ENCODE measurements around the gene PCDH17.

Gene PCDH17

DNA sequence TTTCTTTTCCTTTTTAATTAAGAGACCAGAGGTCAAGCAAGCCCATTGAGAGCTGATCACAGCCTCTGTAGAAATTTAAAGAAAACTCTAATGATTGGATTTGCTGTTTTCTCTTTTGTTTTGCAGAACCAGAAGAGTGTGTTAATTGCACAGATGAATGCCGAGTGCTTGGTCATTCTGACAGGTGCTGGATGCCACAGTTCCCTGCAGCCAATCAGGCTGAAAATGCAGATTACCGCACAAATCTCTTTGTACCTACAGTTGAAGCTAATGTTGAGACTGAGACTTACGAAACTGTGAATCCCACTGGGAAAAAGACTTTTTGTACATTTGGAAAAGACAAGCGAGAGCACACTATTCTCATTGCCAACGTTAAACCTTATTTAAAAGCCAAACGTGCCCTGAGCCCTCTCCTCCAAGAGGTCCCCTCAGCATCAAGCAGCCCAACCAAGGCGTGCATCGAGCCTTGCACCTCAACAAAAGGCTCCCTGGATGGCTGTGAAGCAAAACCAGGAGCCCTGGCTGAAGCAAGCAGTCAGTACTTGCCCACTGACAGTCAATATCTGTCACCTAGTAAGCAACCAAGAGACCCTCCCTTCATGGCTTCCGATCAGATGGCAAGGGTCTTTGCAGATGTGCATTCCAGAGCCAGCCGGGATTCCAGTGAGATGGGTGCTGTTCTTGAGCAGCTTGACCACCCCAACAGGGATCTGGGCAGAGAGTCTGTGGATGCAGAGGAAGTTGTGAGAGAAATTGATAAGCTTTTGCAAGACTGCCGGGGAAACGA lies 93.1 kb downstream of the PCDH17 start:
- no peak overlapping the region for H3K4me3 ChIP-seq (ENCODE audit: low read depth, low read length)
- no peaks in the 10 kb centered on the region for H3K36me3 ChIP-seq (ENCODE audit: control insufficient read depth in 2 of 2, insufficient read depth in 1 of 2, low read length in 2 of 2)
- H3K4me1 ChIP-seq (ENCODE audit: control insufficient read depth, insufficient read depth, low read length): no peaks in the 10 kb centered on the region
- CTCF ChIA-PET: no interaction called here
- TF ChIP-seq ZNF561 (tag by site-specific recombination; IDR thresholded peaks at IDR 0.05; ENCODE audit: borderline replicate concordance) (no peak), ZFP37 (tag by site-specific recombination; IDR thresholded peaks at IDR 0.05) (no peak), ZNF792 (tag by site-specific recombination; IDR thresholded peaks at IDR 0.05) (no peak), ZFP69B (tag by site-specific recombination; IDR thresholded peaks at IDR 0.05) (no peak), ZNF311 (tag by site-specific recombination; IDR thresholded peaks at IDR 0.05; ENCODE audit: borderline replicate concordance) (no peak), KLF8 (tag by site-specific recombination; IDR thresholded peaks at IDR 0.05) (no peak), MYNN (tag by site-specific recombination; IDR thresholded peaks at IDR 0.05; ENCODE audit: borderline replicate concordance) (no peak), ZFP3 (tag by site-specific recombination; IDR thresholded peaks at IDR 0.05; ENCODE audit: low read depth) (no peak)
- TF ChIP-seq, protein P1, sequence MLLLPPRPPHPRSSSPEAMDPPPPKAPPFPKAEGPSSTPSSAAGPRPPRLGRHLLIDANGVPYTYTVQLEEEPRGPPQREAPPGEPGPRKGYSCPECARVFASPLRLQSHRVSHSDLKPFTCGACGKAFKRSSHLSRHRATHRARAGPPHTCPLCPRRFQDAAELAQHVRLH (tag by site-specific recombination; IDR thresholded peaks at IDR 0.05): no peak
- TF ChIP-seq, protein P2, sequence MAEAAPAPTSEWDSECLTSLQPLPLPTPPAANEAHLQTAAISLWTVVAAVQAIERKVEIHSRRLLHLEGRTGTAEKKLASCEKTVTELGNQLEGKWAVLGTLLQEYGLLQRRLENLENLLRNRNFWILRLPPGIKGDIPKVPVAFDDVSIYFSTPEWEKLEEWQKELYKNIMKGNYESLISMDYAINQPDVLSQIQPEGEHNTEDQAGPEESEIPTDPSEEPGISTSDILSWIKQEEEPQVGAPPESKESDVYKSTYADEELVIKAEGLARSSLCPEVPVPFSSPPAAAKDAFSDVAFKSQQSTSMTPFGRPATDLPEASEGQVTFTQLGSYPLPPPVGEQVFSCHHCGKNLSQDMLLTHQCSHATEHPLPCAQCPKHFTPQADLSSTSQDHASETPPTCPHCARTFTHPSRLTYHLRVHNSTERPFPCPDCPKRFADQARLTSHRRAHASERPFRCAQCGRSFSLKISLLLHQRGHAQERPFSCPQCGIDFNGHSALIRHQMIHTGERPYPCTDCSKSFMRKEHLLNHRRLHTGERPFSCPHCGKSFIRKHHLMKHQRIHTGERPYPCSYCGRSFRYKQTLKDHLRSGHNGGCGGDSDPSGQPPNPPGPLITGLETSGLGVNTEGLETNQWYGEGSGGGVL (tag by site-specific recombination; IDR thresholded peaks at IDR 0.05): no peak
- TF ChIP-seq, protein P3, sequence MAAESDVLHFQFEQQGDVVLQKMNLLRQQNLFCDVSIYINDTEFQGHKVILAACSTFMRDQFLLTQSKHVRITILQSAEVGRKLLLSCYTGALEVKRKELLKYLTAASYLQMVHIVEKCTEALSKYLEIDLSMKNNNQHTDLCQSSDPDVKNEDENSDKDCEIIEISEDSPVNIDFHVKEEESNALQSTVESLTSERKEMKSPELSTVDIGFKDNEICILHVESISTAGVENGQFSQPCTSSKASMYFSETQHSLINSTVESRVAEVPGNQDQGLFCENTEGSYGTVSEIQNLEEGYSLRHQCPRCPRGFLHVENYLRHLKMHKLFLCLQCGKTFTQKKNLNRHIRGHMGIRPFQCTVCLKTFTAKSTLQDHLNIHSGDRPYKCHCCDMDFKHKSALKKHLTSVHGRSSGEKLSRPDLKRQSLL (tag by site-specific recombination; IDR thresholded peaks at IDR 0.05): no peak
- TF ChIP-seq, protein P4, sequence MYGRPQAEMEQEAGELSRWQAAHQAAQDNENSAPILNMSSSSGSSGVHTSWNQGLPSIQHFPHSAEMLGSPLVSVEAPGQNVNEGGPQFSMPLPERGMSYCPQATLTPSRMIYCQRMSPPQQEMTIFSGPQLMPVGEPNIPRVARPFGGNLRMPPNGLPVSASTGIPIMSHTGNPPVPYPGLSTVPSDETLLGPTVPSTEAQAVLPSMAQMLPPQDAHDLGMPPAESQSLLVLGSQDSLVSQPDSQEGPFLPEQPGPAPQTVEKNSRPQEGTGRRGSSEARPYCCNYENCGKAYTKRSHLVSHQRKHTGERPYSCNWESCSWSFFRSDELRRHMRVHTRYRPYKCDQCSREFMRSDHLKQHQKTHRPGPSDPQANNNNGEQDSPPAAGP (tag by site-specific recombination; IDR thresholded peaks at IDR 0.05): no peak
- POLR2A ChIA-PET: no interaction called here
- no peak overlapping the region for H3K27ac ChIP-seq (ENCODE audit: extremely low read depth, low read depth, low read length)
- no peaks in the 10 kb centered on the region for H3K9me3 ChIP-seq (ENCODE audit: control insufficient read depth, insufficient read depth, low read depth, low read length)

DNA sequence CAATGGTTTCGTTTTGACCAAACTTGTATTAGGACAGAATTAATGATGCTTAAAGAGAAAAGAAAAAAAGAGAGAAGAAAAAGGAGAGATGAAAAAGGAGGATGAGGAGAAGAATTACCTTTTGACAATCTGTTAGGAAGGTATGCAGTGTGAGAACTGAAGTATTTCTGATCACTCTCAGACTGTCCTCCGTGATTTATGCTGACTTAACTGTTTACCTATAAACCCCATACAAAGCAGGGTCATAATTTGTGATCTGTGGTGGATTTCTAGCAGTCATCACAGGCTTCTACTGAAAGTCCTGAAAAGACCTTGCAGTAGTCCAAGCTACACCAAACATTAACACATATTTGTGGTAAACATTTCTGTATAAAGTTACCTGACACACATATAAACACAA lies 93.9 kb downstream of the PCDH17 start:
- H3K9me3 ChIP-seq (ENCODE audit: control insufficient read depth, insufficient read depth, low read depth, low read length): no peaks in the 10 kb centered on the region
- H3K36me3 ChIP-seq (ENCODE audit: control insufficient read depth in 2 of 2, insufficient read depth in 1 of 2, low read length in 2 of 2): no peaks in the 10 kb centered on the region
- TF ChIP-seq, protein P5, sequence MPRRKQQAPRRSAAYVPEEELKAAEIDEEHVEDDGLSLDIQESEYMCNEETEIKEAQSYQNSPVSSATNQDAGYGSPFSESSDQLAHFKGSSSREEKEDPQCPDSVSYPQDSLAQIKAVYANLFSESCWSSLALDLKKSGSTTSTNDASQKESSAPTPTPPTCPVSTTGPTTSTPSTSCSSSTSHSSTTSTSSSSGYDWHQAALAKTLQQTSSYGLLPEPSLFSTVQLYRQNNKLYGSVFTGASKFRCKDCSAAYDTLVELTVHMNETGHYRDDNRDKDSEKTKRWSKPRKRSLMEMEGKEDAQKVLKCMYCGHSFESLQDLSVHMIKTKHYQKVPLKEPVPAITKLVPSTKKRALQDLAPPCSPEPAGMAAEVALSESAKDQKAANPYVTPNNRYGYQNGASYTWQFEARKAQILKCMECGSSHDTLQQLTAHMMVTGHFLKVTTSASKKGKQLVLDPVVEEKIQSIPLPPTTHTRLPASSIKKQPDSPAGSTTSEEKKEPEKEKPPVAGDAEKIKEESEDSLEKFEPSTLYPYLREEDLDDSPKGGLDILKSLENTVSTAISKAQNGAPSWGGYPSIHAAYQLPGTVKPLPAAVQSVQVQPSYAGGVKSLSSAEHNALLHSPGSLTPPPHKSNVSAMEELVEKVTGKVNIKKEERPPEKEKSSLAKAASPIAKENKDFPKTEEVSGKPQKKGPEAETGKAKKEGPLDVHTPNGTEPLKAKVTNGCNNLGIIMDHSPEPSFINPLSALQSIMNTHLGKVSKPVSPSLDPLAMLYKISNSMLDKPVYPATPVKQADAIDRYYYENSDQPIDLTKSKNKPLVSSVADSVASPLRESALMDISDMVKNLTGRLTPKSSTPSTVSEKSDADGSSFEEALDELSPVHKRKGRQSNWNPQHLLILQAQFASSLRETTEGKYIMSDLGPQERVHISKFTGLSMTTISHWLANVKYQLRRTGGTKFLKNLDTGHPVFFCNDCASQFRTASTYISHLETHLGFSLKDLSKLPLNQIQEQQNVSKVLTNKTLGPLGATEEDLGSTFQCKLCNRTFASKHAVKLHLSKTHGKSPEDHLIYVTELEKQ (tag by site-specific recombination; IDR thresholded peaks at IDR 0.05; ENCODE audit: borderline replicate concordance): no peak
- TF ChIP-seq ZIC2 (tag by site-specific recombination; IDR thresholded peaks at IDR 0.05): no peak
- TF ChIP-seq, protein P4 (tag by site-specific recombination; IDR thresholded peaks at IDR 0.05): no peak
- TF ChIP-seq ZNF664 (tag by site-specific recombination; IDR thresholded peaks at IDR 0.05): no peak
- no peak for TF ChIP-seq ZNF223 (tag by site-specific recombination; IDR thresholded peaks at IDR 0.05)
- TF ChIP-seq IKZF3 (tag by site-specific recombination; IDR thresholded peaks at IDR 0.05): no peak
- no peak for TF ChIP-seq ZNF624 (tag by site-specific recombination; IDR thresholded peaks at IDR 0.05)
- TF ChIP-seq ZNF366 (tag by site-specific recombination; conservative IDR thresholded peaks at IDR 0.05): no peak
- no peak for TF ChIP-seq ZEB2 (tag by site-specific recombination; IDR thresholded peaks at IDR 0.05)
- TF ChIP-seq ZNF777 (tag by site-specific recombination; IDR thresholded peaks at IDR 0.05; ENCODE audit: borderline replicate concordance): no peak
- H3K27ac ChIP-seq (ENCODE audit: extremely low read depth, low read depth, low read length): no peak overlapping the region
- H3K4me3 ChIP-seq (ENCODE audit: low read depth, low read length): no peak overlapping the region
- ChIA-PET CTCF (no interaction called here), POLR2A (no interaction called here)
- H3K4me1 ChIP-seq (ENCODE audit: control insufficient read depth, insufficient read depth, low read length): no peaks in the 10 kb centered on the region

All from HEK293 (cell line).